Ovary (tissue), 3 donors: ENCODE results near the gene KEL.

Source experiments
- CTCF ChIP-seq, 3 donors: fragments of 450-650 bp in 2 of 3; fragments of 200-600 bp in 1 of 3; IDR thresholded peaks; one replicate each; pipeline versions ENCODE4 v1.5.1 to v1.8.0; 2016 to 2022; ENCODE audit warnings: antibody characterized with exemption in 3 of 3, mild to moderate bottlenecking in 1 of 3
- POLR2A ChIP-seq: fragments of 450-650 bp; IDR thresholded peaks from one replicate; pipeline ENCODE4 v1.6.1; 2017; ENCODE audit warnings: antibody characterized with exemption, mild to moderate bottlenecking, moderate library complexity
- donor health status: DM: no; HTN: no; CAD: no.

GRCh38 chr7:142998966-142999365, 36.8 kb upstream of the KEL start:
- TF ChIP-seq CTCF (IDR thresholded peaks at IDR 0.05) (no peak), POLR2A (no peak)
